ENCODE measurements around the gene ANKRD12. TPM values are rescaled to one million over a fixed set of nuclear protein-coding genes. Genes with fewer than 3 reads are reported as not detected.

Gene ANKRD12
- total RNA-seq, 4 donors from 2014 or later: 13.0 to 60.3 (median 23.4) TPM

GRCh38 chr18:9106094-9106493 lies 30.5 kb upstream of the ANKRD12 start:
- Histone ChIP-seq H3K27me3 (no peaks in the 10 kb centered on the region), H3K4me3 (peak overlapping the region; percentile 0 to 75 (median 36)), H3K27ac (peak overlapping the region in 3 of 4 donors; percentile 91 to 97 (median 92)), H3K36me3 (no peaks in the 10 kb centered on the region), H3K9me3 (no peaks in the 10 kb centered on the region), H3K4me1 (peaks cover 53 to 87% (median 66%) of the 10 kb centered on the region in 3 donors)
- intact Hi-C loops (cut with DNase I): no loop called here
- TF ChIP-seq, protein P1, sequence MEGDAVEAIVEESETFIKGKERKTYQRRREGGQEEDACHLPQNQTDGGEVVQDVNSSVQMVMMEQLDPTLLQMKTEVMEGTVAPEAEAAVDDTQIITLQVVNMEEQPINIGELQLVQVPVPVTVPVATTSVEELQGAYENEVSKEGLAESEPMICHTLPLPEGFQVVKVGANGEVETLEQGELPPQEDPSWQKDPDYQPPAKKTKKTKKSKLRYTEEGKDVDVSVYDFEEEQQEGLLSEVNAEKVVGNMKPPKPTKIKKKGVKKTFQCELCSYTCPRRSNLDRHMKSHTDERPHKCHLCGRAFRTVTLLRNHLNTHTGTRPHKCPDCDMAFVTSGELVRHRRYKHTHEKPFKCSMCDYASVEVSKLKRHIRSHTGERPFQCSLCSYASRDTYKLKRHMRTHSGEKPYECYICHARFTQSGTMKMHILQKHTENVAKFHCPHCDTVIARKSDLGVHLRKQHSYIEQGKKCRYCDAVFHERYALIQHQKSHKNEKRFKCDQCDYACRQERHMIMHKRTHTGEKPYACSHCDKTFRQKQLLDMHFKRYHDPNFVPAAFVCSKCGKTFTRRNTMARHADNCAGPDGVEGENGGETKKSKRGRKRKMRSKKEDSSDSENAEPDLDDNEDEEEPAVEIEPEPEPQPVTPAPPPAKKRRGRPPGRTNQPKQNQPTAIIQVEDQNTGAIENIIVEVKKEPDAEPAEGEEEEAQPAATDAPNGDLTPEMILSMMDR (IDR thresholded peaks at IDR 0.05): no peak
- TF ChIP-seq POLR2A (IDR thresholded peaks at IDR 0.05): no peak
- no peak for DNase-seq
- WGBS, 2 donors: 8 to 29% methylated on average over 1 of the region's 1 CpG

DNA sequence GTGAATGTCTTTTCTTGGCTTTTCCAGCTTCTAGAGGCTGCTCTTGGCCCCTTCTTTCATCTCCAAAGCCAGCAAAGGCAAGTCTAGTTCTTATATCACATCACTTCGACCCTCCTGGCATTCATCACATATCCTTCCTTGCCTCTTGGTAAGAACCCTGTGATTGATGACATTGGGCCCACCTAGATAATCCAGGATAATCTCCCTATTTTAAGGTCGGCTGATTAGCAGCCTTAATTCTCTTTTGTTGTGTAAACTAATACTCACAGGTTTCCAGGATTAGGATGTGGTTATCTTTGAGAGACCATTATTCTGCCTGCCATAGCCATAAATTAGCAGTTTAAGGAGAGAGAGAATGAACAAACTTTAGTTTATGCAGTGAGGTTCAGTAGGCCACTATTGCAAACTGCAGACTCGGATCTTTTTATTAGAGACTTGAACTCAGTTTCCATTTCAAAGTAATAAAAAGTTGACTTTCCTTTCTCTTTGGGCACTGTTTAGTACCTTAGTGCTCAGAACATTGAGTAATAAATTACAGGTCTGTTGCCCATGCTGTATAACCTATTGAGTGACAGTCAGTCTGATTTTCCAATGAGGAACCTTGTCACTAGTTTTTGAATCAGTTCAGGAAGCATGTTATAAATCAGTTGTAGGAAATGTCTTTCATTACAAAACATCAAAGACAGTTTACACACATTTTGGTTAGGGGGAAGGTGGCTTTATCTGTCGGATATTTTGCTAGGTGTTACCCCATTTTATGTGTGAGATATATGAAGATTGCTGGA lies 29.6 kb upstream of the ANKRD12 start:
- Histone ChIP-seq H3K9me3 (no peaks in the 10 kb centered on the region), H3K4me3 (peak overlapping the region in 1 of 4 donors; percentile 15), H3K36me3 (no peaks in the 10 kb centered on the region), H3K4me1 (peaks cover 47 to 87% (median 68%) of the 10 kb centered on the region in 3 donors), H3K27me3 (no peaks in the 10 kb centered on the region), H3K27ac (peak overlapping the region; percentile 11 to 97 (median 58))
- TF ChIP-seq, protein P1 (IDR thresholded peaks at IDR 0.05): no peak
- TF ChIP-seq POLR2A (IDR thresholded peaks at IDR 0.05): no peak
- 10 to 14% methylated on average over 4 of the region's 4 CpGs for WGBS, 2 donors
- no peak for DNase-seq
- intact Hi-C loops (cut with DNase I): no loop called here

- no peak for TF ChIP-seq POLR2A (IDR thresholded peaks at IDR 0.05)
- TF ChIP-seq, protein P1 (IDR thresholded peaks at IDR 0.05): no peak
- peaks cover 46 to 100% (median 77%) of the 10 kb centered on the region in 3 donors for H3K4me1 ChIP-seq
- WGBS, 2 donors: 49 to 88% methylated on average over 2 of the region's 2 CpGs
Observed at GRCh38 chr18:9108911-9109310, 27.7 kb upstream of the ANKRD12 start.

DNA sequence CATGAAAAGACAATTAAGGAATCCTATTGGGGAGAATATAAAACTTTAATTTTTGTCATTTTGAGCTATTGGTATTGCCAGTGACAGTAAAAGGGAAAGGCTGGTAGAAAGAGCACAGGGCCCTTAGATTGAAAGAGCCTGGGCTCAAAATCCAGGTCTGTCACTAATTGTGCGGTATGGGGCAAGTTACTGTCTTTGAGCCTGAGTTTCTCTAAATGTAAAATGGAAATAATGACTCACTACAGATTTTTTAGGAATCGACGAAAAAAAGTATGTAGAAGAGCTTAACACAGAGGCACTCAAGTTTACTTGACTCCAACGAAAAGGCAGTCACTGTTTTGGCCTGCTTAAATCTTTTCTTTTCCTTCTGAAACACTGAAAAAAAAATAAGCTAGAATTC lies 27.1 kb upstream of the ANKRD12 start:
- Histone ChIP-seq H3K27ac (peak overlapping the region in 3 of 4 donors; percentile 39 to 75 (median 48)), H3K4me3 (peak overlapping the region in 1 of 4 donors; percentile 5), H3K9me3 (no peaks in the 10 kb centered on the region), H3K36me3 (no peaks in the 10 kb centered on the region), H3K27me3 (no peaks in the 10 kb centered on the region), H3K4me1 (peaks cover 42 to 100% (median 76%) of the 10 kb centered on the region in 3 donors)
- no peak for DNase-seq
- TF ChIP-seq, protein P1 (IDR thresholded peaks at IDR 0.05): no peak
- TF ChIP-seq POLR2A (IDR thresholded peaks at IDR 0.05): no peak
- intact Hi-C loops (cut with DNase I): no loop called here
- WGBS, 2 donors: 38 to 40% methylated on average over 4 of the region's 4 CpGs

More at GRCh38 chr18:9108911-9109310, 27.7 kb upstream of the ANKRD12 start:
- Histone ChIP-seq H3K27me3 (no peaks in the 10 kb centered on the region), H3K4me3 (no peak overlapping the region), H3K9me3 (no peaks in the 10 kb centered on the region), H3K27ac (peak overlapping the region in 3 of 4 donors; percentile 39 to 75 (median 48)), H3K36me3 (no peaks in the 10 kb centered on the region)
- intact Hi-C loops (cut with DNase I): no loop called here
- no peak for DNase-seq

GRCh38 chr18:9113468-9114149 lies 23.0 kb upstream of the ANKRD12 start:
- 55 to 71% methylated on average over 6 to 7 of the region's 7 CpGs for WGBS, 2 donors
- DNase-seq: no peak
- intact Hi-C loops (cut with DNase I): no loop called here

More at GRCh38 chr18:9113468-9114149, 23.0 kb upstream of the ANKRD12 start:
- TF ChIP-seq POLR2A (IDR thresholded peaks at IDR 0.05): no peak
- TF ChIP-seq, protein P1 (IDR thresholded peaks at IDR 0.05): no peak
- Histone ChIP-seq H3K4me1 (peaks cover 21 to 100% (median 62%) of the 10 kb centered on the region in 3 donors), H3K36me3 (no peaks in the 10 kb centered on the region), H3K27me3 (no peaks in the 10 kb centered on the region), H3K27ac (peak overlapping the region; percentile 6 to 90 (median 63)), H3K4me3 (peak overlapping the region in 1 of 4 donors; percentile 35), H3K9me3 (no peaks in the 10 kb centered on the region)

All from esophagus squamous epithelium (tissue), 5 donors.